ENCODE results near the gene MYO9B. TPM values are rescaled to one million over a fixed set of nuclear protein-coding genes. Genes with fewer than 3 reads are reported as not detected.

The MYO9B gene
- total RNA-seq, 2 experiments from 2014 or later = 100 to 104 TPM

- ChIA-PET CTCF (interaction anchor here (0.8 to 2.2 kb wide), 2 partner anchors 15 to 20 kb away, joined by 3 to 6 read pairs; no protein-coding TSS in a partner anchor), POLR2A (interaction anchor here (0.6 kb wide), 1 partner anchor 13 kb away, joined by 3 read pairs; no protein-coding TSS in a partner anchor)
- DNase-seq = no peak
- H3K4me1 Mint-ChIP-seq (ENCODE audit: low read depth) = peaks cover 2% of the 10 kb centered on the region
- H3K4me3 Mint-ChIP-seq = no peak overlapping the region
- H3K27ac Mint-ChIP-seq = no peak overlapping the region
- intact Hi-C loops (cut with micrococcal nuclease) = no loop called here
- H3K36me3 Mint-ChIP-seq = no peaks in the 10 kb centered on the region
- no peaks in the 10 kb centered on the region for H3K9me3 Mint-ChIP-seq
- no peaks in the 10 kb centered on the region for H3K27me3 Mint-ChIP-seq
Observed at GRCh38 chr19:17240062-17240752, 164.6 kb downstream of the MYO9B start.

DNA sequence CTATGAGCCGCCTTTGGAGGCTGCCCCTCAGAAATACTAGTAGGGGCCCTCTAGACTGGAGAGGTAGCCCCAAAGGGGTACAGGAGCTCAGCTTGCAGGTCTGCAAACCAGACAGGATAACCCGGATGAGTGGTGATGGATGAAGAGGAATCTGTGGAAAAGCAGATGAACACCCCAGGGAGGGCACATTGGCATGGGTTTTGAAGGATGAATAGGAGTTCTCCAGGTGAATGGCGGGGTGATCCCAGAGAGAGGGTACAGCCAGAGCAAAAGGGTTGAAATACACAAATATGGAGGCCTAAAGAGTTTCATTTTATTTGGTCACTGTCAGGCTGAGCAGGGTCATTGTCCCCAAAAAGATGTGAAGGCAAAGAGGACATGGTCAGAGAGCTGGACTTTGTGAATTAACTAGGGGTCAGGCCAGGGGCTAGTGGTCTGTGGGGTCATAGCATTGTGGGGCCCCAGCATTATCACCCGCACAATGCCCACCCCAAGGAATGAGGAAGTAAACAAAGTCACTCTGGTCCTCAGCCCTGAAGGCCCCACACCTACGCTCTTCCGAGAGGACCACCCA, 165.3 kb downstream of the MYO9B start:
- POLR2A ChIA-PET = interaction anchor here (0.6 kb wide), 1 partner anchor 13 kb away, joined by 3 read pairs; no protein-coding TSS in a partner anchor
- H3K27ac Mint-ChIP-seq = peak overlapping the region; percentile 24

DNA sequence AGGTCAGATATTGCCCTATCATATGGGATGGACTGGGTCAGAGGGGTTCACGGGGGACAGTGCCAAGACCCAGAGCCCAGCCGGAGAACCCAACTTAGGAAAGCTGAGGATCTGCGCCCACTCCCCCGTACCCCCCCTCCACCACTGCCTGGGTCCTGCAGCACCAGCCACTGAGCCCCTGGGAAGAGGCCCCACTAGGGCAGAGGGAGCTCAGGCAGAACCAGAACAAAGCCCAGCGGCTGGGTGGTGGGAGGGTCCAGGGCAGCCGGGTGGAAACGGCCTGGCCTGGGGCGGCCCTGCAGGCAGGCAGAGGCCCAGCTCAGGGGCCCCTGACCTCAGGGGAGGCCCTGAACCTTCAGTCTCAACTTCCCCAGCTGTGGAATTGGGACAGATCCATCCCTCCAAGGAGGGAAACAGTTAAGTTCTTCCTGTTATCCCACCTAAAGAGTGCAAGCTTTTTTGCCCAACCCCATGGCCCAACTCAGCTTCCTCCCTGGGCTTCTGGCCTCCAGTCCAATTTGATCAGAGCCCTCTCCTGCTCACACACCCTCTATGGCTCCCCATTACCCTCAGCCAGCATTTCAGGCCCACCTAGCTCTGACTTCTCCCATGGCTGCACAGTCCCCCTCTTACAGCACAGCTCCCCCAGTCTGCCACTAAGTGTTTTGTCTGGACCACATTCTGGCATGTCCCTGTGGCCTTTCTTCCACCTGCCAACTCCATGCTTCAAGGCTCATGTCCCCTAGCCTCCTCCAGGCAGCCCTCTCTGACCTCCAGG, 167.0 kb downstream of the MYO9B start:
- Mint-ChIP-seq H3K4me1 (ENCODE audit: low read depth) (peaks cover 9% of the 10 kb centered on the region), H3K27ac (no peak overlapping the region), H3K9me3 (no peaks in the 10 kb centered on the region), H3K4me3 (no peak overlapping the region), H3K27me3 (no peaks in the 10 kb centered on the region), H3K36me3 (no peaks in the 10 kb centered on the region)
- ChIA-PET CTCF (interaction anchor here (0.6 to 1.9 kb wide), 5 partner anchors 8 to 73 kb away, joined by 3 to 5 read pairs (median 4); partner anchors contain the start of genes BABAM1 and OCEL1), POLR2A (interaction anchor here (0.8 kb wide), 1 partner anchor 18 kb away, joined by 3 read pairs; no protein-coding TSS in a partner anchor)
- no peak for DNase-seq
- intact Hi-C loops (cut with micrococcal nuclease) = no loop called here

More for the DNA sequence above, 165.3 kb downstream of the MYO9B start:
- DNase-seq = no peak
- Mint-ChIP-seq H3K9me3 (no peaks in the 10 kb centered on the region), H3K36me3 (no peaks in the 10 kb centered on the region), H3K4me1 (ENCODE audit: low read depth) (peaks cover 2% of the 10 kb centered on the region), H3K4me3 (no peak overlapping the region), H3K27me3 (no peaks in the 10 kb centered on the region)
- intact Hi-C loops (cut with micrococcal nuclease) = no loop called here
- CTCF ChIA-PET = interaction anchor here (0.8 to 2.2 kb wide), 3 partner anchors 14 to 41 kb away, joined by 3 to 6 read pairs (median 3); no protein-coding TSS in a partner anchor

GRCh38 chr19:17243211-17243829, 167.7 kb downstream of the MYO9B start:
- H3K27ac Mint-ChIP-seq = no peak overlapping the region
- CTCF ChIA-PET = interaction anchor here (1.0 to 1.9 kb wide), 4 partner anchors 9 to 24 kb away, joined by 3 to 5 read pairs (median 4); partner anchors contain the start of genes BABAM1 and OCEL1

DNA sequence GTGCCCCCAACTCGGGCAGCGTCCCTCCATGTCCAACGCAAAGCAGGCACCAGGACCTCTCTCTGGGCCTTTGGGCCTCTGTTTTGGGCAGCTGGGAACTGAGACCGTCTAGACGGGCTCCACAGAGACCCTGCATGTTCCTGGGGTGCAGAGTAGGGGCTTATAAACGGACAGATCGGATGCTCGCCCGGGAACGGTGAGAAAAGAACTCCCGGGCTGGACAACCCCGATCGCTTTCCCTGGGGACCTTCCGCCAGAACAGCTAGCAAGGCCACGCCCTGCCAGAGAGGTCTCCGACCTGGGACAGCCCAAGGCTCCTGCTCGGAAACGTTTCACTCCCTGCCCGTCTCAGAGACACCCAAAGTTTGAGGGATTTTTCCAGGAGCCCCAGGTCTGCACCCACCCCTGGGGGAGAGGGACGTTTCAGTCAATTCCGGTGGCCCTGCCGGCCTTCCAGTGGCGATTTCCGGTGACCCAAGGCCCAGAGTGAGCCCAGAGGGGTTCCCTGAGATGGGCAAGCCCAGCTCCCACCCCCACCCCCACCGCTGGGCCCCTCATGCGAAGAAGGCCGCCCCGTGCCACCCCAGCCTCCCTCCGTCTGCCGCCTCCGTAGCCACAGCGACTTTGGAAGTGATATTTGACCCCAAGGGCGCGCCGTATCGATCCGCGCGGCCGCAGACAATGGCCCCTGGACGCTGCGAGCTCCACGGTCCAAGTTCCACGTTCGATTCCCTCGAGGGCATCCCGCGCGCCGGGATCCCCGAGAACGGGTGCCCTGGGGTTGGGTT, 168.4 kb downstream of the MYO9B start:
- peaks cover 9% of the 10 kb centered on the region for H3K4me1 Mint-ChIP-seq (ENCODE audit: low read depth)
- intact Hi-C loops (cut with micrococcal nuclease) = no loop called here
- DNase-seq = no peak
- POLR2A ChIA-PET = no interaction called here
- no peaks in the 10 kb centered on the region for H3K27me3 Mint-ChIP-seq
- no peaks in the 10 kb centered on the region for H3K36me3 Mint-ChIP-seq
- H3K4me3 Mint-ChIP-seq = peak overlapping the region; percentile 52
- no peak overlapping the region for H3K27ac Mint-ChIP-seq
- CTCF ChIA-PET = interaction anchor here (1.0 to 1.9 kb wide), 4 partner anchors 9 to 23 kb away, joined by 3 to 5 read pairs (median 4); partner anchors contain the start of genes BABAM1 and OCEL1
- H3K9me3 Mint-ChIP-seq = no peaks in the 10 kb centered on the region

More at GRCh38 chr19:17243211-17243829, 167.7 kb downstream of the MYO9B start:
- POLR2A ChIA-PET = no interaction called here
- intact Hi-C loops (cut with micrococcal nuclease) = no loop called here
- Mint-ChIP-seq H3K4me1 (ENCODE audit: low read depth) (peaks cover 9% of the 10 kb centered on the region), H3K36me3 (no peaks in the 10 kb centered on the region), H3K9me3 (no peaks in the 10 kb centered on the region), H3K27me3 (no peaks in the 10 kb centered on the region), H3K4me3 (peak overlapping the region; percentile 23)
- DNase-seq = no peak

DNA sequence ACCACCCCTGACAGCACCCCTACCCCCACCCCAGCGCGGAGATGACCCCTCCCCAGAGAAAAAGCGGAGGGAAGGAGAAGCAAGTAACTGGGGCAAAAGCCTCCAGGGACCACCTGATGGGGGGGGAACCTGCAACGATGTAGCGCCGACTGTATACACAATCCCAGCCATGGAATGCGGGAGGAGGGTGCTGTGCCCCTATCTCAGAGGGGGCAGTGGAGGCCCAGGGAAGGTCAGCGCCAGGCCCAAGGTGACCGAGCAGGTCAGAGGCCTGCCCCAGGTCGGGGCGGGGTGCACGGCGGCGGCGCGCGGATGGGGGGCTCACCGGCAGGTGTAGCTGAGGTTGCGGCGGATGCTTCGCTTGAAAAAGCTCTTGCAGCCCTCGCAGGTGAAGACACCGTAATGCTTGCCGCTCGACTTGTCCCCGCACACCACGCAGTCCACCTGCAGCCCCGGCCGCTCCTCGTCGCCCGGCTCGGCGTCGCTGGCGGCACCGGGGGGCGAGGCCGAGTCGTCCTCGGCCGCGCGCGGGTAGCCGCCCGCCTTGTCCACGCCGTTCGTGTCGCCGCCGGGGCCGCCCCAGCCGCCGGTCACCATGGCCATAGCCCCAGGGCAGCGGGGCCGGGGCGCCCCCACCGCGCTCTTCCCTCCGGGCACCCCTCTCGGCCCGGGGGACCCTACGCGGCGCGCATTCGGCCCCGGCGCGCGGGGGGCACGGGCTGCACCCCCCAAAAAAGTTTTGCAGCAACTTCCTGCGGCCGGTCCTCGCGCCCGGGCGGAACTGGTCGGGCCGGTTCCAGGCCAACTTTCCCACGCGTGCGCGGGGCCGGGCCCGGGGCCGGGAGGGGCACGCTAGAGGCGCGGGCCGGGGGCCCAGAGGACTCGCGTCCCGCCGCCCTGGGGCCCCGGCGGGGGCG, 169.3 kb downstream of the MYO9B start:
- peak overlapping the region; percentile 52 for H3K4me3 Mint-ChIP-seq
- ChIA-PET CTCF (interaction anchor here (1.4 kb wide), 1 partner anchor 16 kb away, joined by 3 read pairs; no protein-coding TSS in a partner anchor), POLR2A (no interaction called here)
- H3K27ac Mint-ChIP-seq = no peak overlapping the region
- no peak for DNase-seq
- H3K36me3 Mint-ChIP-seq = no peaks in the 10 kb centered on the region
- no peaks in the 10 kb centered on the region for H3K27me3 Mint-ChIP-seq
- intact Hi-C loops (cut with micrococcal nuclease) = no loop called here
- H3K4me1 Mint-ChIP-seq (ENCODE audit: low read depth) = peaks cover 9% of the 10 kb centered on the region
- no peaks in the 10 kb centered on the region for H3K9me3 Mint-ChIP-seq

- ChIA-PET CTCF (no interaction called here), POLR2A (no interaction called here)
- Mint-ChIP-seq H3K4me1 (ENCODE audit: low read depth) (peaks cover 9% of the 10 kb centered on the region), H3K4me3 (peak within 1 kb of the TSS; percentile 82), H3K27me3 (no peaks in the 10 kb centered on the region), H3K27ac (peak within 1 kb of the TSS; percentile 65), H3K36me3 (no peaks in the 10 kb centered on the region), H3K9me3 (no peaks in the 10 kb centered on the region)
- intact Hi-C loops (cut with micrococcal nuclease) = no loop called here
- DNase-seq = no peak
Observed at GRCh38 chr19:17245535-17245984, 170.0 kb downstream of the MYO9B start, which contains the start of gene NR2F6. Gene NR2F6 (minus strand): TSS chr19:17245919. CDS start chr19:17245220, 699 bp downstream.

GRCh38 chr19:17246681-17247425, 171.3 kb downstream of the MYO9B start:
- H3K4me1 Mint-ChIP-seq (ENCODE audit: low read depth) = peaks cover 9% of the 10 kb centered on the region
- H3K4me3 Mint-ChIP-seq = peak overlapping the region; percentile 82
- CTCF ChIA-PET = no interaction called here
- POLR2A ChIA-PET = no interaction called here
- H3K27ac Mint-ChIP-seq = no peak overlapping the region
- H3K36me3 Mint-ChIP-seq = no peaks in the 10 kb centered on the region
- no peaks in the 10 kb centered on the region for H3K27me3 Mint-ChIP-seq
- intact Hi-C loops (cut with micrococcal nuclease) = no loop called here
- H3K9me3 Mint-ChIP-seq = no peaks in the 10 kb centered on the region
- no peak for DNase-seq

GRCh38 chr19:17248011-17248776, 172.6 kb downstream of the MYO9B start:
- ChIA-PET POLR2A (no interaction called here), CTCF (interaction anchor here (1.3 kb wide), 1 partner anchor 13 kb away, joined by 6 read pairs; no protein-coding TSS in a partner anchor)
- no peak overlapping the region for H3K4me3 Mint-ChIP-seq
- H3K4me1 Mint-ChIP-seq (ENCODE audit: low read depth) = peaks cover 9% of the 10 kb centered on the region
- H3K27me3 Mint-ChIP-seq = no peaks in the 10 kb centered on the region
- no peaks in the 10 kb centered on the region for H3K9me3 Mint-ChIP-seq
- H3K36me3 Mint-ChIP-seq = no peaks in the 10 kb centered on the region
- H3K27ac Mint-ChIP-seq = no peak overlapping the region
- intact Hi-C loops (cut with micrococcal nuclease) = no loop called here
- DNase-seq = no peak
